ENCODE results near the gene LONP2. TPM values are rescaled to one million over a fixed set of nuclear protein-coding genes. Genes with fewer than 3 reads are reported as not detected.

The LONP2 gene
- total RNA-seq, 1 donor, result 56.8 TPM

DNA sequence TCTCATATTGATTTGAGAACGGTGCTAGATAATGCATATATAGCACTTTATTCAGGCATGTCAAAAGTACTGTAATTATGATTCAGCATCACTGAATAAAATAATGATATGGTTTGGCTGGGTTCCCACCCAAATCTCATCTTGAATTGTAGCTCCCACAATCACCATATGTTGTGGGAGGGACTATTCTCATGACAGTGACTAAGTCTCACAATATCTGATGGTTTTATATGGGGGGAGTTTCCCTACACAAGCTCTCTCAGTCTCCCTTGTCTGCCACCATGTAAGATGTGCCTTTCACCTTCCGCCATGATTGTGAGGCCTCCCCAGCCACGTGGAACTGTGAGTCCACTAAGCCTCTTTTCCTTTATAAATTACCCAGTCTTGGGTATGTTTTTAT, 25.6 kb upstream of the LONP2 start:
- Histone ChIP-seq H3K4me2 (ENCODE audit: insufficient read depth, low read length) (no peak overlapping the region), H3K36me3 (ENCODE audit: insufficient read depth, low read length) (no peaks in the 10 kb centered on the region), H3K79me2 (ENCODE audit: insufficient read depth, low read length) (no peaks in the 10 kb centered on the region), H3K9me3 (ENCODE audit: low read depth, low read length) (no peaks in the 10 kb centered on the region), H4K20me1 (ENCODE audit: insufficient read depth, low read length) (no peaks in the 10 kb centered on the region), H3K4me1 (ENCODE audit: insufficient read depth, low read length) (no peaks in the 10 kb centered on the region), H3K4me3 (ENCODE audit: insufficient read depth, low read length) (no peak overlapping the region), H3K27me3 (ENCODE audit: insufficient read depth, low read length) (no peaks in the 10 kb centered on the region), H2AFZ (ENCODE audit: low read length) (no peak overlapping the region), H3K27ac (ENCODE audit: low read depth, low read length) (no peak overlapping the region)
- no peak for DNase-seq (ENCODE audit: insufficient read length, low spot score, missing footprints)
- TF ChIP-seq, protein P1, sequence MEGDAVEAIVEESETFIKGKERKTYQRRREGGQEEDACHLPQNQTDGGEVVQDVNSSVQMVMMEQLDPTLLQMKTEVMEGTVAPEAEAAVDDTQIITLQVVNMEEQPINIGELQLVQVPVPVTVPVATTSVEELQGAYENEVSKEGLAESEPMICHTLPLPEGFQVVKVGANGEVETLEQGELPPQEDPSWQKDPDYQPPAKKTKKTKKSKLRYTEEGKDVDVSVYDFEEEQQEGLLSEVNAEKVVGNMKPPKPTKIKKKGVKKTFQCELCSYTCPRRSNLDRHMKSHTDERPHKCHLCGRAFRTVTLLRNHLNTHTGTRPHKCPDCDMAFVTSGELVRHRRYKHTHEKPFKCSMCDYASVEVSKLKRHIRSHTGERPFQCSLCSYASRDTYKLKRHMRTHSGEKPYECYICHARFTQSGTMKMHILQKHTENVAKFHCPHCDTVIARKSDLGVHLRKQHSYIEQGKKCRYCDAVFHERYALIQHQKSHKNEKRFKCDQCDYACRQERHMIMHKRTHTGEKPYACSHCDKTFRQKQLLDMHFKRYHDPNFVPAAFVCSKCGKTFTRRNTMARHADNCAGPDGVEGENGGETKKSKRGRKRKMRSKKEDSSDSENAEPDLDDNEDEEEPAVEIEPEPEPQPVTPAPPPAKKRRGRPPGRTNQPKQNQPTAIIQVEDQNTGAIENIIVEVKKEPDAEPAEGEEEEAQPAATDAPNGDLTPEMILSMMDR (IDR thresholded peaks at IDR 0.05; ENCODE audit: extremely low read depth, low read depth, low read length), result no peak

DNA sequence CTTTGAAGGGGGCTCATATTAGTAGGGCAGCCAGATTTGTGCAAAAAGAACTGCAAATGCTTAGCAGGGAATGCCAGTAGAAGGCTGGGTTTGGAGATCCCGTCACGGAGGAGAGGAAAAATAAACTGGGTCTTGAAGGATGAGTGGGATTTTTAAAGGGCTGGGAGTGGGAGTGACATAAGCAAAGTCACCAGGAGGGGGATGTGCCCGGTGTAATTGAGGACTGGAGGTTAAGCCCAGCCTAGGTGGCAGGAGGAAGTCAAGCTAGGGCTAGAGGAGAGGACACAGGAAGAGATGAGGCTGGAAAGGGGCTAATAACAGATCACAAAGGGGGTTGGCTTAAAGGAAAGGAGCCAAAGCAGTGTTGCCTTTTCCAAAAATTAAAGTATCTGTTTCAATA, 23.2 kb upstream of the LONP2 start:
- Histone ChIP-seq H3K79me2 (ENCODE audit: insufficient read depth, low read length) (no peaks in the 10 kb centered on the region), H3K4me3 (ENCODE audit: insufficient read depth, low read length) (no peak overlapping the region), H3K27me3 (ENCODE audit: insufficient read depth, low read length) (no peaks in the 10 kb centered on the region), H3K4me2 (ENCODE audit: insufficient read depth, low read length) (no peak overlapping the region), H3K9me3 (ENCODE audit: low read depth, low read length) (no peaks in the 10 kb centered on the region), H3K27ac (ENCODE audit: low read depth, low read length) (no peak overlapping the region), H3K36me3 (ENCODE audit: insufficient read depth, low read length) (no peaks in the 10 kb centered on the region), H3K4me1 (ENCODE audit: insufficient read depth, low read length) (no peaks in the 10 kb centered on the region), H4K20me1 (ENCODE audit: insufficient read depth, low read length) (no peaks in the 10 kb centered on the region), H2AFZ (ENCODE audit: low read length) (no peak overlapping the region)
- TF ChIP-seq, protein P1 (IDR thresholded peaks at IDR 0.05; ENCODE audit: extremely low read depth, low read depth, low read length), result no peak
- no peak for DNase-seq (ENCODE audit: insufficient read length, low spot score, missing footprints)

DNA sequence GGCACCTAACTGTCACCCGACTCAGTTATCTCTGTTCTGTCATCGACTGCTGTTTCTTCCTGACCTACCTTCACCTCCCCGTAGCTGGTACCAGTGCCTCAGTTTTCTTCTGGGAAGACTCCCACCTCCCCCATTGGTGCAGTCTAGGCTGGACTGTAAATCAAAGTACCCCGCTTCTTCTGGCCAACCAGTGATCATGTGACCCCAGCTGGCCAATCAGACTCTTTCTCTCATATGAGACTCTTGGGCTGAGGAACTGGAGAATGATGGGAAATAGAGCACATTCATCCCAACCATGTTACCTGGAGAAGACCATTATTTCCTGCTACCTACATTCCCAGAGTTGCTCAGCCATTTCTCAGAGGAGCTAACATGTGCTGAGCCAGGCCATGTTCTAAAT, 20.6 kb upstream of the LONP2 start:
- H3K4me1 ChIP-seq (ENCODE audit: insufficient read depth, low read length), result no peaks in the 10 kb centered on the region
- TF ChIP-seq, protein P1 (IDR thresholded peaks at IDR 0.05; ENCODE audit: extremely low read depth, low read depth, low read length), result no peak
- no peak overlapping the region for H3K4me2 ChIP-seq (ENCODE audit: insufficient read depth, low read length)
- no peaks in the 10 kb centered on the region for H3K9me3 ChIP-seq (ENCODE audit: low read depth, low read length)
- H3K79me2 ChIP-seq (ENCODE audit: insufficient read depth, low read length), result no peaks in the 10 kb centered on the region
- no peak for DNase-seq (ENCODE audit: insufficient read length, low spot score, missing footprints)
- H3K27ac ChIP-seq (ENCODE audit: low read depth, low read length), result no peak overlapping the region
- H4K20me1 ChIP-seq (ENCODE audit: insufficient read depth, low read length), result no peaks in the 10 kb centered on the region
- H3K27me3 ChIP-seq (ENCODE audit: insufficient read depth, low read length), result no peaks in the 10 kb centered on the region
- no peak overlapping the region for H2AFZ ChIP-seq (ENCODE audit: low read length)
- H3K36me3 ChIP-seq (ENCODE audit: insufficient read depth, low read length), result no peaks in the 10 kb centered on the region
- H3K4me3 ChIP-seq (ENCODE audit: insufficient read depth, low read length), result no peak overlapping the region

DNA sequence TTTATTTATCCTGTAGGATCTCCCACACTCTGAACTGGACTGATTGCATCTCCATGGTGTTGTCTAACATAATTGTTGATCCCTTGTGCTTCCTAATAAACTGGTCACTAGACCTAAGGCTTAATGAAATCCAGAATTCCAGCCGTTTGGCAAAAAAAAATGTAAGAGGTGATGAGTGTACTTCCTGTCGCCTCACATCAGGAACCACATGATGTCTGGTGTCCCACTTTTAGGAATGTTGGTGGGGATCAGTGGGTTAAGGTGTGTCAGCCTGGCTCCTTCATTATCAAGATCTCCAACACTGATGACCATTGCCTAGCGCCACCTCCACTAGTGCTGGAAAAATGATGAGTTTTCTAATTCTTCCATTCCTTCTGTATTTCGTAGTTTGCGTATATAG, 18.6 kb upstream of the LONP2 start:
- H4K20me1 ChIP-seq (ENCODE audit: insufficient read depth, low read length), result no peaks in the 10 kb centered on the region
- no peak overlapping the region for H2AFZ ChIP-seq (ENCODE audit: low read length)
- H3K9me3 ChIP-seq (ENCODE audit: low read depth, low read length), result no peaks in the 10 kb centered on the region
- no peaks in the 10 kb centered on the region for H3K27me3 ChIP-seq (ENCODE audit: insufficient read depth, low read length)
- no peak overlapping the region for H3K27ac ChIP-seq (ENCODE audit: low read depth, low read length)
- no peaks in the 10 kb centered on the region for H3K79me2 ChIP-seq (ENCODE audit: insufficient read depth, low read length)
- H3K4me2 ChIP-seq (ENCODE audit: insufficient read depth, low read length), result no peak overlapping the region
- TF ChIP-seq, protein P1 (IDR thresholded peaks at IDR 0.05; ENCODE audit: extremely low read depth, low read depth, low read length), result no peak
- no peaks in the 10 kb centered on the region for H3K4me1 ChIP-seq (ENCODE audit: insufficient read depth, low read length)
- no peaks in the 10 kb centered on the region for H3K36me3 ChIP-seq (ENCODE audit: insufficient read depth, low read length)
- no peak overlapping the region for H3K4me3 ChIP-seq (ENCODE audit: insufficient read depth, low read length)
- no peak for DNase-seq (ENCODE audit: insufficient read length, low spot score, missing footprints)

Data from osteoblast (primary cell).